ENCODE measurements around the gene PAIP2.
"Not testable (repeated sequence)": the region's sequence is repeated elsewhere in the genome, so short reads cannot be mapped to it uniquely, and the experiment has no call there.

Gene PAIP2

DNA sequence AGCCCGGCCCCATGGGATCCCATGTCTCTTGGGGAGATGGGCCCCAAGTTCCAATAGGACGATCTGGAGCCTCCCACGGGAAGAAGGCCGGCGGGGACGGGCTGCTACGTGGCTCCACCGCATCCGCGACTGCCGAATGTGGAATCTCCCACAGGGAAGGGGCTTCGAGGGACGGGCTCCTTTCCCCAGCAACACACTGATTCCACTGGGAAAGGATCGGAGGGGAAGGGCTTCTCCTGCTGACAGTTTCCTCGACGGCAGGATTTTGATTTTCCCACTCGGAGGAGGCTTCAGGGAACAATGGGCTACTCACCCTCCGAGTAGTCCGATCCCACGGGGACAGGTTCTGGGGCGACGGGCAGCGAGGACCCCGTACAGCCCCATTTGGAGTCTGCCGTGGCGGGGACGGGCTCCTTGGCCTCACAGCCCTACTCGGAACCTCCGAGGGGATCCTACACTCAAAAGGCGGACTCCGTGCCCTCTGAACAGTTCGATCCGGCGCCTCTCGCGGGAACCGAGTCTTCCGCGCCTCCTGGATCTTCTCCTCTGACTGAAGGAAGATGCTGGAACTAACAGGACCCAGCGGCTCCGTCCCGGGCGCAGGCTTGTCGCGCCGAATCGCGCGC, 52.0 kb downstream of the PAIP2 start:
- DNase-seq = no peak

DNA sequence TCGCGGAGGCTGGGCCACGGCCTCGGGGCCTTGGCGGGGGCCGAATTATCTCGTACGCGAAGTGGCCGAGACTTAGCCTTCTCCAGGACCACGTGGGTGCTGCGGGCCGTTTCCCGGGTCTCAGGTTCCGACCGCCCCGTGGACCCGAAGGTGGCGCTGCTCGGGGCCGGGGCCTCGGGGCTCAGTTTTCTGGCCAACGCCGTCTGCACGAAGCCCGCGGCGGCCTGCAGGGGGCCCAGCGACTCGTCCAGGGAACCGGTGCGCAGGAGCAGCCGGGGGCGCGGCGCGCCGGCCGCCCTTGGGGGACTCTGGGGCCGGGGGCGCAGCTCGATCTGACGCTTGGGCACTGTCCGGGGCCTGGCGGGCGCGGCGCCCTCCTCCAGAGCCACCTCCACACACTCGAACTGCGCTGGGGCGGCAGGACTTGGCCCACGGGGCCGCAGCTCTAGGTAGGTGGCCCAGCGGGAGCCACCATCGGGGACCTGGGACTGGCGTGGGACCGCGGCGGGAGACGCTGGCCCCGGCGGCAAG, 52.5 kb downstream of the PAIP2 start:
- DNase-seq = peak; percentile 56

DNA sequence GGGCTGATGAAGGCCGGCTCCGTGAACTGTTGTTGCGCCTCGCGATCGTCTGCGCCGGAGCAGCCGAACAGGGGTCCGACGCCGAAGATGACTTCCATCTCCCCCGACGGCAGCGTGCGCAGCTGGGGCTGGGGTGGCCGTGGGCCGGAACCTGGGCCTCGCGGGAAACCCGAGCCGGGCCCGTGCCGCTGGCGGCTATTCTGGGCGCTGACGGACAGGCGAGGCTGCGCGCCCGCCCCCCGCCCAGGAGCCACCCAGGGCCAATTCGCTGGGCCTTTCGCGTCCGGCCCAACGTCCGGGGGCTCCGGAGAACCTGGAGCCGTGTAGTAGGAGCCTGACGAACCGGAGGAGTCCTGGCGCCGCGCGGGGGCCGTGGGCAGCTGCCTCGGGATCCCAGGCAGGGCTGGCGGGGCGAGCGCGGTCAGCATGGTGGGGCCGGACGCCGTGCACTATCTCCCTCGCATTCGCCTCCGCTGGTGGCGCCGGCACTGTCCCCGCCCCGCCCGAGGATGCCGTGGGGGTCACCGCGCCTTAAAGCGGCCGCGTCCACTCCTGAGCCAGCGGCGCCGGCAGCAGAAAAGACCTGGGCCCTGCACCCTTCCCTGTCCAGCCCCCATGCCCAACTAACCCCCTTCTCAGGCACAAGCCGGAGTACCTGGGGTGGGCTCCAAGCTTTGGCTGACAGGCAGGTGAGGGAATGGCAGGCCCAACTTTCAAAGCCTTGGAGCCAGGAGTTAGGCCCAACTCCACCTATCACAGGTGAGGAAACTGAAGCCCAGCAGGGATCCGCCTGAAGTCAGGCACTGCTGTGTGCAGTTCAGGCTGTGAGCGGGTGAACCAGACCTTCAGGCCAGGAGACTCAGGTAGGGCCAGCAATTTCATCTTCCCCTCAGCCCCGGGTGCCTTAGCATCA, 53.3 kb downstream of the PAIP2 start, which contains the start of gene PROB1:
Gene PROB1 (minus strand): TSS at position 451 of the 913 bp plus-strand sequence. CDS start 23 bp downstream, at position 428.
- DNase-seq = no peak

DNA sequence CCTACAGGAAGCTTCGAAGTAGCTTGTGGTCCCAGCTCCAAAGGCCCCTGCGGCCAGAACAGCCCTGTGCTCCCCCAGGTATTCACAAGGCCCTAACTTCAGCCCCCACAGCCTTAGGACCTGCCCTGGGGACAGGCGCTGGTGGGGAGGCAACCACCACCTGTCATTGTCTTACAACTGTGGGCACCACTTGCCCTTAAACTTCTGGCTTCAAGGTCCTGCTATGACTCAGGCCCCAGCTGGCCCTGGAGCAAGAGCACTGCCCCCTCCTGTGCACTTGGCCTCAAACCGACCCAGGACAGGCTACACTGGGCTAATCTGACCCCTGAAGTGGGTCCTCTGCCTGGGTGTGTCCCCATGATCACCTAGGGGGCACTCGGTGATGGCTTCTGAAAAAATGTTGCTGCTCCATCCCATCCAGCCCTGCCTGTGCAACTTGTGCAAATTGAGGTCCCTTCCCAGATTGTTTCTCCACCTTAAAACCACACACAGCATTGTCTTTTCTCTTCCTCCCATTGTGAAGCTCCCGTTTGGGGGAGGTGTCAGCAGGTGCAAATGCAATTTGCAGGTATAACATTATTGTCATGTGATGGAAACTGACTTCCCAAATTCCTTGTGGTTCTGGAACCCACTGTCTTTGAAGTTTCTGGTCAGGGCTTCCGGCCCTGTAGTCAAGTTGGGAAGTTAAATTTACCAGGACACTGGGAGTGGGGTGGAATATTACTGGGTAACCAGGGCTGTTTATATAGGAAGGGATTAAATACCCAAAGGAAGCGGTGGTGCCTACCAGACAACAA, 54.4 kb downstream of the PAIP2 start:
- no peak for DNase-seq

DNA sequence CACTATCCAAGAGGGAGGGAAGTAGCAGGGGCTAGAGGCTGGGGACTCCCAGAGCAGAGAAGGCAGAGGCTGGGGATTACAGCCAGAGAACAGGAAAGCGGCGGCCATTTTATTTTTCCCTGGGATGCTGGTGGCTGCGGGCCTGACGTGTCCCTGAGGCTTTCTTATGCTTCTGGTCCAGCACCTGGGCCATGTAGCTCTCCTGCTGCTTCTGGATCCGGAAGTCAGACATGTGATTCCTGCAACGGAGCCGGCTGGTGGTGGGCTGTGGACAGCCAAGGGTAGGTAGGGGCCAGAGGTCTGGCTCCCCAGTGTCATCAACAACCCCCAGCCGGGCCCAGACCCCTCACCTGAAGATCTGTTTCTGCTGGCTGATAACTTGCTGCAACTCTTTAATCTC, 55.0 kb downstream of the PAIP2 start:
- no peak for DNase-seq

DNA sequence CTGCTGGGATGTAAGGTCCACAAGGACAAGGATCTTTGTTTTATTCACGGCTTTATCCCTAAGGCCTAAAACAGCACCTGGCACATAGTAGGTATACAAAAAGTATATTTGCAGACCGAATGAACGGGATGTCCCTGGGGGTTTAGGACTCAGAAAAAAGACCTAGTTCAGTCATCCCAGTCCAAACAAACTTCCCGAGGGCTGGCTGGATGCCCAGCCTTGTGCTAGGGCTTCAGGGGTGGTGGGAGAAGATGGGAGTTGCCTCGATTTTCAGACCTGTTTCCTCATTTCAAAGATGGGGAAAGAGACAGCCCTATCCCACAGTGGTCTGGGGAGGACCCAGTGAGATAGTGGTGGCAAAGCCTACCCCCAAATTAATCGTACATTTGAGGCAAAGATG, 56.3 kb downstream of the PAIP2 start:
- no peak for DNase-seq

DNA sequence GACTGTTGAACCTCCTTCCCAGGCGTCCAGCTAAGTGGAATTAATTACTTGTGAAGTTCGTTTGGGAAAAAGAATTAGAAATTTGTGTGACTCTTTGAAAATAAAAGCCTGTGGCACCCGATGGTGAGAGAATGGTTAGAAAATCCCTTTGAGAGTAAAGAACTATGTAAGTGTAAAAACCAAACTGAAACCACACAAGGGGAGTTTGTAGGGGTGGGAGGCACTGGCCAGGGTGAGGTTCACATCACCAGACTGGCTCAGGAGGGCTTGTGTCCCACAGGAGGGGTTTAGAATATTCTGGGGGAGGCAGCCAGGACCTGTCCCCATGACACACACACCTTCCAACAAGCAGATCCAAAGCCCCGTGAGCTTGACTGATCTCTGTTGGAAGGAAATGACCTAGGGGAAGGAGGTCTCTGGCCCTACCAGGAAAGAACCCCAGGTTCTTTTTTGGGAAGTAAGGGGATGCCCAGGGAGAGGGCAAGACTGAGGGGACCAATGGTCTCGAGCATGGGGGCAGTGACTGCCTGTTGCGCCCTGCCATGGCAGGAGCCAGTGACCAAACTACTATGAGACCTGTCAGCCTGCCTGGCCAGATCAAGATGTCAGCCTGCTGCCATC, 58.0 kb downstream of the PAIP2 start:
- DNase-seq = no peak

DNA sequence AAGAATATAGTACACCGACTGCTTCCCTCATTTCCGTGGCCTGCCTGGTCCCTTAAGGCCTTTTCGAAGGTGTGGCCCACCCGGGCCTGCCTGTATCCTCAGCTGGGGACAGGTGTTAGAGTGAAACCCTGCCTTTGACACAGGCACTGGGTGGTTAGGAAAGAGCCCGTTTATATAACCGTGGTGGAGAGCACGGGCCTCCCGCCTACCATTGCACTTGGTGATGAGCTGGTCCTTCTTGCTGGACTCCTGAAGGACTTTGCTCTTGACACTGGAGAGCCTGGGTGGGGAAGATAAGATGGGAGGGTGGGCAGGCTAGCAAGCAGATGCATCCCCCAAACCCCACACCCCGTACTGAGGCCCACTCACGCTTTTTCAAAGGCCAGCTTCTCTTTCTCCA, 59.9 kb downstream of the PAIP2 start:
- no peak for DNase-seq

DNA sequence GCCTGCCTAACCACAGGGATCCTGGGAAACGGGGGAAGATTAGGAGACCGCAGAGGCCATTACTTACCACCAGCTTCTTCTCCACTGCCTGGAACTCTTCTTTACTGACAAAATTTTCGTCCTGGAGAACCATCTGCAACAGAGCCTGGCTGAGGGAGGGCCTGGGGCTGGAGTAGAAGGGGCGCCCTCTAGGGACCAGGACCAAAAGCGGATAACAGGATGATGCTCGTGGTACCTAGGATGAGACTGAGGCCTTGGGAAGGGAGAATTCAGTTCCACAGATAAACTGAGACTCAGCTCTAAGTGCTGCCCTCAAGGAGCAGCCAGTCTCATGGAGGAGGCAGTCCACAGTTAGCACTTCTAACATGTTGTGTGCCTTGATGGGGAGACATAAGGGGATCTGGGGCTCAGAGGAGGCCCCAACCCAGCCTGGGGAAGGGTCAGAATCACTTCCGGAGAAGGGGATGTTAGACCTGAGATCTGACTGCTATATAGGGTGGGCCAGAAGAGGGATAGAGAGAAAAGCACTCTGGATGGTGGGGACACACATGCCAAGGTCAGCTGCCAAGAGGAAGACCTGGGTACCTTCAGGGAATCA, 61.0 kb downstream of the PAIP2 start:
- DNase-seq = no peak

DNA sequence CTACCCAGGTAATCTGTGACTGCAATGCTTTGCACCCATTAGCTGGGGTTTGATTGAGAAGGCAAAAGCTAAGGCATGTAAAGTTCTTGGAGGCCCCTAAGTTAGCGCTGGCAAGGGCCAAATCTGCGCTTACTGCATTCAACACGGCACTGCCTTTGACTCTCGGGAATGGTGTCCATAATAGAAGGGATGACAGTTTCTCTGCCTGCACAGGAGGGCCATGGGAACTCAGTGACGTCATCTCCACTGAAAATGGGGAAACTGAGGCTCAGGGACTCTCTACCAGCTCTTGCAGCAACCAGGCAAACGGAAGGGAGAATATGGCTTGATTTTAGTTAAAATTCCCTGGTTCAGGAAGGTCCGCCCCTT, 61.7 kb downstream of the PAIP2 start:
- DNase-seq = no peak

DNA sequence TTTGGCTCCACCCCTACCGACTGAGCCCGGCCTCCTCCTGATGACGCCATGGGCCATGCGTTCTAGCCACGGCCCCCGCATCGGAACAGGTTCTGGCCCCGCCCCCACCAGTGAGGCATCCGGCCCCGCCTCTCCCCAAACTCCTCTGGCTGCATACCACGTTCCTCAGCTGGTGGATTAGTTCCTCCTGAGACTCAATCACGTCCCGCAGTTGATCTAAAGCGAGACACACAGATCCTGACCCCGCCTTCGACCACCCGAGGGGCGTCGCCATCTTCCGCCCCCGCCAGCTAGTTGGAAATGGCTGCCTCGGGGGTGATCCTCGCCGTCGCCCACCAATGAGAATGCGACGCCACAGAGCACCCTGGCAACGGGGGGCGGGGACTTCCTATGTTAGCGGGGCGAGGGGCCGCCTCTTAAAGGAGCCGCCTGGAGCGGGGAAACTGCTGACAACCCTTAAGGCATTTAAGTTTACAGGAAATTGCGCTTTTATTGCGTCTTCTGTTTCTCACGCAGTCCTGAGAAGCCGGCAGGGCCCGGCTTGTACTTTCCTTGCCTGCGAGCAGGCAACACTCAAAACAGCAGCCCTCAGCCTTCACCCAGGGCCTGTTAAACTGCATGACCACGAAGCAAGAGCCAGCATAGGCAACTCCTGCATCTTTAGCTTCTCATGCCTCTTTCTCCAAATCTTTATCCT, 62.3 kb downstream of the PAIP2 start, which contains the start of gene SPATA24:
Gene SPATA24 (minus strand): TSS at position 303 of the 697 bp plus-strand sequence. CDS start 29 bp downstream, at position 274.
- DNase-seq = peak; percentile 98

DNA sequence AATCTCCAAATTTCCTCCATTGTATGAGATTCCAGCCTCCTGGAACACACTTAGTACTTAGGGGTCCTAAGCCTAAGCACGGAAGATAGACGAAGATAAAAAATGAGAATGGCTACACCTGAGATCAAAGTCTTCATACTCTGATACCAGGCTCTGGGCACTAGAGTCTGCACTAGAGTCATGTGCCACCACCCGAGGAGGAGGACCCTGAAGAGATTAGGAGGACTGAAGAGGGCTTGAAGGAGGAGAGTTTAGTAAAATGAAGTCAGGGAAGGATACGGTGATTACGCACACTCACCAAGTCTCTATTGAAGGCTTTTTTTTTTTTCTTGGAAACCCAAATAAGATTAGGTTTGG, 62.8 kb downstream of the PAIP2 start:
- DNase-seq = no peak

DNA sequence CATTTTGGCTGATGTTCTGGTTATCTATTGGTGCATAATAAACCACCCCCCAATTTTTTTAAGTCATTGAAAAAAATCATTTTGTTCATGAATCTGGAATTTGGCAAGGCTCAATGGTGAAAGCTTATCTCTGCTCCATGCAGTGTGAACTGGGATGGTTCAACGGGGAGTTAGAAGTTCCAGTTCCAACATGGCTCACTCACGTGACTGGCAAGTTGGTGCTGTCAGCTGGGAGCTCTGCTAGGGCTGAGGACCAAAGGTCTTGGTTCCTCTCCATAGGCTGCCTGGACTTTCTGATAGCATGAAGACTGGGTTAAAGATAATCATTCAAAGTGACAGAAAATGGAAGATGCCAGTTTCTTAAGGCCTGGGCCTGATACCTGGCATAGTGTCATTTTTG, 65.3 kb downstream of the PAIP2 start:
- DNase-seq = no peak

DNA sequence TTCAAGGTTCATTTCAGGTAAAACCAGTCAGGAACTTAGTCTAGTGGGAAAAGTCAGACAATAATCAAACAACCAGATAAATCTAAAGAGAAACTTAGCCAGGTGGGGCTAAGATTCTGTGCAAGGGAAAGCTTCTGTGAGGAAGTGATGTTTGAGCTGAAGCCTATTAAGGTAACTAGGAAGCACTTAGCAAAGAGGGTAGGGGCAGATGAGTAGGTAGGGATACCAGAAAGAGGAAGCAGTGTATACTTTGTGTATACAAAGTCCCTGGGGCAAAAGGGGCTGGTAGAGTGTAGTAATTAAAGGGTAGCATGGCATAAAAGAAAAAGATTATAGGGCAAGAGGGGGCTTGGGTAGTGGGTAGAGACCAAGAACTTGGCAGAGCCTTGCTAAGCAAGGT, 65.9 kb downstream of the PAIP2 start:
- no peak for DNase-seq

DNA sequence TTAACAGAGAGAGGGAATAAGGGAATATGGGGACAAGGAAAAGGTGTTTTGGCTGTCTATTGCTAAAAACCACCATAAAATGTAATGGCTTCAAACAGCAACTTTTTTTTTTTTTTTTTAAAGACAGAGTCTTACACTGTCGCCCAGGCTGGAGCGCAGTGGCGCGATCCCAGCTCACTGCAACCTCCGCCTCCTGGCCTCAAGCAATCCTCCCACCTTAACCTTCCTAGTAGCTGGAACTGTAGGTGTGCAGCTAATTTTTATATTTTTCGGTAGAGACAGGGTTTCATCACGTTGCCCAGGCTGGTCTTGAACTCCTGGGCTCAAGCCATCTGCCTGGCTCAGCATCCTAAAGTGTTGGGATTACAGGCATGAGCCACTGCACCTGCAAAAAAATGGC, 66.5 kb downstream of the PAIP2 start:
- no peak for DNase-seq

DNA sequence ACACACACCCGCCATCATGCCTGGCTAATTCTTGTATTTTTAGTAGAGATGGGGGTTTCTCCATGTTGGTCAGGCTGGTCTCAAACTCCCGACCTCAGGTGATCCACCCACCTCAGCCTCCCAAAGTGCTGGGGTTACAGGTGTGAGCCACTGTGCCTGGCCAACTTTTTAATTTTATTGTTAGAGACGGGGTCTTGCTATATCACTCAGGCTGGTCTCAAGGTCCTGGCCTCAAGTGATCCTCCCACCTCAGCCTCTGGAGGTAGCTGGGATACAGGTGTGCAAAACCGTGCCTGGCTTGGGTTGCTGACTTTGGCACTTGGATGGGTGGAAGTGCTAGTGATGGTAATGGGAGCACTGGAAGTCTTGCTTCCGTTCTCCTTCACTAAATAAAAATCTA, 67.5 kb downstream of the PAIP2 start:
- DNase-seq = not testable (repeated sequence)

DNA sequence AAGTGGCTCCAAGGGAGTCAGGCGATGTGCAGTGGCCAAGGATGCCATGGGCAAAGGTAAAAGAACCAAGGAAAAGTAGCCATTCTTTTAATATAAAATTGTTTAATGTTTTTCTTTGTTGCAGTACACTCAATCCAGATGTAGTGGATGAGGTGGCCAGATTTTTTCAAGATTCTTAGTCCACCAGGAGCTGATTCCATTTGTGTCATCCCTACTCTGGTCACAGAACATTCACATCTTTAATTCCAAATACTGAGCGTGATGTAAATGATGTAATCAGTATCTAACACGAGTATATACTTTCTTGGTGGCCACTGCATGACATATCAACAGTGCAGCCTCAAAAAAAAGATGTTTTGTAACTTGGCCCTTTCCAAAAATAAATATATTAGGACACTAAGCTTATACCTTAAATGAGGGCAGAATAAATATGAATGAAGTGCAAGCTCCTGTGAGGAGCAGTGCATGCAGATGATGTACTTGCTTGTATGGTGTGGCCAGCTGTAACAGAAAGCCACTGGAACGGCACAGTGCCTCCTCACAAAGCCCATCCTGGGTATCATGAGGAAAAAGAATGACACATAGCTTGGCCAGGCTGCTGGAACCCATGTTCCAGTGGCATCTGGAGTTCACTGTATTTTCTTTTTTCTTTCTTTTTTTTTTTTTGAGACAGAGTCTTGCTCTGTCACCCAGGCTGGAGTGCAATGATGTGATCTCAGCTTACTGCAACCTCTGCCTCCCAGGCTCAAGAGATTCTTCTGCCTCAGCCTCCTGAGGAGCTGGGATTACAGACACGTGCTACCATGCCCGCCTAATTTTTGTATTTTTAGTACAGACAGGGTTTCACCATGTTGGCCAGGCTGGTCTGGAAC, 68.7 kb downstream of the PAIP2 start:
- DNase-seq = no peak

DNA sequence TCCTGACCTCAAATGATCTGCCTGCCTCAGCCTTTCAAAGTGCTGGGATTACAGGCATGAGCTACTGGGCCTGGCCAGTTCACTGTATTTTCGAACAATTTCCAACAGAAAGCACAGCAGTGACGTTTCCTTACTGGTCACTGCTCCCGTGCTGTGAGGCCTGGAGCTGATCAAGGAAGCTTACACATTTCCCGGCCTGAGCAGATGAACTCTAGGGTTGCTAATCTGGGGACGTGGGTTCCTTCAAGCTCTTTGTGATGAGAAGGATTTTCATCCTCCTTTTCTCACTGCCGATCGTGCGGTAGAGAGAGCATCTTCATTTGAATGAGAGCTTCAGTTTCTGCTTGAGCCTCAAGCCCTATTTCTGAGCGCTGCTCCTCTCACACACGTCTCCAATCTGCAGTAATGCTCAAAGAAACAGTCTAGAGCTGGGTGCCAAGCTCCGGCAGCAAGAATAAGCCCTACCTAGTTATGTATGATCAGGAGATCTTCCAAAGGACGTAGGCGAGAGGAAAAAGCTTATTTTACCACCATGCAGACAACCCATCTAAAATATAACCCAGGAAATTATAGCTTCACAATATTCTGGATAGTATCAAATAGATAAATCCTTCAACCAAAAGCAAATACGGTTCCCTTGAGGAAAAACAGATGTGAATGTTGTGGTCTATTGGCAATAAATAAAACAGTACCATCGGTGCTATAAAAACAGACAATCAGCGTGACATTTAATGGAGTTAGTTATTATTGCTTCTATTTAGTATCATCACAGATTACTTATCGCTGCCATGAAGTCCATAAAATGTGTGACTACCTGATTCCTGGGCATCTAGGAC, 69.6 kb downstream of the PAIP2 start:
- DNase-seq = no peak

DNA sequence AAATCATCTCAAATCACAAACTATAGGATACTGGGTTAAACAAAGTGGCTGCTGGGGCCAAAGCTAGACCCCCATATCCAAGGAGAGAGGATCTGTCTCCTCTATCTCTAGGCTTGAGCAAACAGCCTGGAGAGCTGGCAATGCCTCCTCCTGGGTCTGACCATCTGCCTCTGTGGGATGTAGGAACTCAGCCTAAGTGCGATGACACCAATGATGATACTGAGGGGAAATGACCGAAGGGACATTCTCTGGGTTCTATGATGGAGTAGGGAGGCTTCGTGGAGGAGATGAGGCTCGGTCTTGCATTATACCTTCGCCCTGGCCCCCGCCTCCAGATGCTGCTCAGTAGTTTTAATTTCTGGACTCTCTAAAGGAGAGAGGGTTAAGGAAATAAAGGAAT, 71.5 kb downstream of the PAIP2 start:
- DNase-seq = no peak

DNA sequence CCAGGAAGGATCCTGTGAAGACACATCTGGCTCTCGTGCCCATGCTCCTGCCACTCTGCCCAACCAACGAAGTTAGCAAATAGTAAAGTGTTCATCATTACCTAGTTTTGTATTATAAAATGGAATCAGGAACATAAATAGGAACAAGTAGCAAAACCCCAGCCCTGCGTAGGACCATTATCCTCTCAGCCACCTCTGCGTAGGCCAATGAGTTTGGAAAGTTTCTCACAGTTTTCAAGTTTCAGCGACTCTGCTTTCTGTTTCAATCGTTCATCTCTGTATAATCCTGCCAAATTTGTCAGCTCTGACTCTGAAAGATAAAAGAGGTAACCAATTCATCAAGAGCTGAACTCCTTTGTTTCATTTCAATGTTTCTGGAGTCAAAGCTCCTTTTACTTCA, 72.3 kb downstream of the PAIP2 start:
- no peak for DNase-seq

Measured in activated gamma-delta T cell treated with Interleukin-2 at 50 U/mL for 16 hours (primary cell).